NCI-H1417 (cell line): ENCODE results near the gene RIPPLY1.
A peak's percentile ranks its signal among the peaks of the same experiment; 100 is the strongest.
"Not testable (repeated sequence)": the region's sequence is repeated elsewhere in the genome, so short reads cannot be mapped to it uniquely, and the experiment has no call there.

Source experiments
- DNase-seq, 3 experiments: peaks; one replicate each; lab custom pipeline; 2025; lab: John Stamatoyannopoulos, UW

RIPPLY1 gene

DNA sequence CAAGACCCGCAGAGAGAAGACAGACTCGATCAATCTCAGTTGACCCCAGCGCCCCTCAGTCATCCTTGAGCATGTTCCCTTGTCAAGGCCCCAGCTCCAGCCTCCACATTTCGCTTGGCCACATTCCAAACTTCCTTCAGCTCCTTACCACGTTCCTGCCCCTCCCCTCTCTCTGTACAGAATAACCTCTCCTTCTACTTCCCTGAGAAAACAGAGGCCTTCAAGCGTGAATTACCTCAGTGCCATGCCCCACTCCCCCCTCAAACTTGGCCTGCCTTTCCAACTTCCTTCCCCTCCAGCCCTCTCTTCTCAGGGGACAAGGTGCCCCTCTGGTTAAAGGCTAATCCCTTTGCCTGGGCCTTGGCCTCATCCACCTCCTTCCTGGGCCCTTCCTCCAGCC lies 3.2 kb upstream of the RIPPLY1 start:
- no peak for DNase-seq

DNA sequence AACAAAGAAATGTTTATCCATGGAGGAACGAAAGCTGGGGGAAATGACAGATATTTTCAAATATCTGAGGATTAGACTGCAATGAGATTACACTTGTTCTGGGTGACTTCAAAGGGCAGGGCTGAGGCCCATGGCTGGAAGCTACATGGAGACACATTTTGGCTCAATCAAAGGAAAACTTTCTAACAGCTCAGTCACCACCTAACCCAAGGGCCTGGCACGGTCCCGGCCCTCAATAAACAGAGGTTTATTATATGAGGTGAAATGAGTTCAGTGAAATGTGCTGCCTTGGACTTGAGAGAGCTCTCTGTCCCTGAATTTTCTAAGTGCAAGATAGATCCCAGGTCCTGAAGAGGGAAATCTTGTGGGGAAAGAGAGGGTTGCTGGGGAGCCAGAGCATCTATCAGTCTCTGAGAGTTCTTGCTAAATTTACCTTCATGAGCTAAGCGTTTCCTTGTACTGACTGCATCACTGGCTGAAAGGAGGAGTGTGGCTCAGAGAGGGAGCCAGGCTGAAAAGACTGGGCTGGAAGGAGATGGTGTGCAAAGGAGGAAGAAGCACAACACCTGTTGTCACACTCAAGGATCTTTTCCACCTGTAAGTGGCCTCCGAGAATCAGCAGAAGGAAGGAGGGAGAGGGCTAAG lies 2.0 kb upstream of the RIPPLY1 start:
- no peak for DNase-seq

DNA sequence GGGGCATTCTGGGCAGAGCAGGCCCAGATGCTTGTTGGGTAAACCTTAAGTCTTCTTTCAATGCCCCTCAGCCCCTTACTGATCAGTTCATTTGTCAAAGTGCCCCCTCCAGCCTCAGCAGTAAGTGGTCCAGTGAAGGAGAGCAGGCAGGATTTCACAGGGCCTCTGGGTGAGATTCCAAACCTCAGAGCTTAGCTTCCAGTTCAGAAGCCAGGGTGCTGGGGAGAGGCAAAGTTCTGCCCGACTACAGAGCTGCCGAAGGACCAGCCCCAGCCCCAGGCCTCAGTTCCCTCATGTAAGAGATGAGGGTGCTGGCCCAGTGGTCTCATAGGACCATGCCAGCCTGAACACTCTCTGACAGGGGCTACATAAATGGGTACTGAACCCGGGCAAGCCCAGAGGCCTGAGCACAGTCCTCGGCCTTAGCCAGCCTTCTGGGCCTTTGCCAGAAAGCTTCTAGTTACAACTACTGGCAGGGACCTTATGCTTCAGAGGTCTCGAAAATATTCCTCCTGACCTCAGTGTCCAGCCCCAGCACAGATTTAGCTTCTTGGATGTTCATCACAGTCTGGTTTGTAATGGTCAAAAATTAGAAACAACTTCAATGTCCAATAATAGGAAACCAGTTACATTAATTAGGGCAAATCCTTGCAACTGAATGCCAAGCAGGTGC lies 851 bp upstream of the RIPPLY1 start:
- DNase-seq = no peak

DNA sequence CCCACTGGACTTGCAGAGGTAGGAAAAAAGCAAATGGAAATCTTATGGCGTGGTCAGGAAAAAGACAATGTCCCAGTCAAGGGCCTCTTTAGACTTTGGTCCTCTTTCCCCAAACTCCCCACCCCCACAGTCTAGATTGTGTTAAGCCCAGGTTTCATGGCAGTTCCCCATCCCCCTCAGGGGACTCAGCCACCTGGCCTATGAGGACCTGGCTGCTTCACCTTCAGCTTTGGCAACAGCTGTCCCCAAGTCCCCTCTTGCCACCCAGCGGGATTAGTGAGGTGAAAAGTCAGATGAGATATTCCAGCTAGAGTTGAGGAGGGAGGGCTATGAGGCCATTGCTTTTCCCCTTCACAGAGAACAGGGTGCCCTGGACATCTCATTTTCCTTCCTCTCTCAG lies 457 bp downstream of the RIPPLY1 start:
- no peak for DNase-seq

DNA sequence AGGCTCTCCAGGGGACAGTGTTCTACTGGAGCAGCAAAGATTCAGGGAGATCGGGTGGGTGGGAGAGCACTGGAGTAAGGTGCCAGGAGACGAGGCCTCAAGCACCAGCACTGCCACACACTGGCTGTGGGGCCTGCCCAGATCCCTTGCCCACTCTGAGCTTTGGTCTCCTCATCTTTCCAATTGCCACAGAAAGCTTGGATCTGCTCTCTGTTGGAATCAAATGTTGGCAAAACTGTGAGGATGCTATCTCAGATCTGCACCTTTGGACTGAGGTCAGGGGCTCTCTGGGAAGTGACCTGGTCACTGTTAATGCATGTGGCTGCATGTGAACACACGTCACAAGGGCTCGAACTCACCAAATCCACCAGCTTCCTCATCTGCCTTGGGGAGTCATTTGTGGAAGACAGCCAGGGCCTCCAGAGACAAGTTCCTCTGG lies 1.3 kb downstream of the RIPPLY1 start:
- no peak for DNase-seq

DNA sequence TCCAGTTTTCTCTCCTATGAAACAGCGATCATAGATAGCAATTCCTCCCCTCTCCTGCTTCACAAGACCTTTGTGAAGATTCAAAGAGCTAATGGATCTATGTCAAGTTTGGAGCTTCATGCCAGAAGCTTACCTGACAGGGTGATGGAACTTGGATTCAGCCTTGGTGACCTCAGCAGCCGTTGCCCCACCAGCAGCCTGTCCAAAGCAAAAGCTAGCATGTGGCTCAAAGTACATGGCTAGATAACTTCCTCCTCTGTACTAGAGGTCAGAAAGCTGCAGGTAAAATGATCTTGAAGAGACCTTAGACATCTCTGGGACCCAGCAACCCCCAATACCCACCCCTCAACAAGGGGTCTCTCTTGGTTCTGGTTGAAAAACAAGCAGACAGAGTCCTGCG lies 1.8 kb downstream of the RIPPLY1 start:
- no peak for DNase-seq

DNA sequence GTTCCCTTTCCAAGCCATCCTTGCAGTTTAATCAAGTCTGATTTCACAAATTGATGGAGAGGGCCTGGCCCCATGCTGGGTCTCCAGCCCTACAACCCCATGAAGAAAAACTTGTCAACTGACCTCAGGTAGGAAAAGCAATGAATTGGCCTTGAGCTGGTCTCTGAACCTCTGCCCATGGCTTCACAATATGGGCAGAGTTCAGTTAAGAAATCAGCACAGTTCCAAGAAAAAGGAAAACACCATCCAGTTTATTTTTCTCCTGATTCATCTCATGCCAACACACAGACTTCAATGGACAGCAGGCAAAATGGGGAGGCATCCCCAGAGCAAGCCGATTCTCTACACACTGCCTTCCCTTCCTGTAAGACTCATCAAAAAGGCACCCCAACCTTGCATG lies 3.3 kb downstream of the RIPPLY1 start:
- DNase-seq = no peak

DNA sequence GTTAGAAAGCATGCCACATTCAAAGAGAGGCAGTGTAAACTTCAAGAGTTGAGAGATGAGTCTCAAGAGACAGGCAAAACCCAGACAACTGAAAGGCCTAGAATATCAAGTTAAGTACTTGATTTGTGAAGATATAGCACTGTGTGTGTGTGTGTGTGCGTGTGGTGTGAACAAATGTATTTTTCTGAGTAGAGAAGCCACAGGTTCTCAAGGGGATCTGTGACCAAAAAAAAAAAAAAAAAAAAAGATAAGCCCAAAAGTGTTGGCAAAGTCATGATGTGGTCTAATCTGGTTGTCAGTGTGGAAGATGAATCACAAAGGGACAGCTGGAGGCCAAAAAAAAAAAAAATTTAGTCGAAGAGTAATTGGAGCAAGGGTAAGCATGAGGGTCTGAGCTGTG lies 3.9 kb downstream of the RIPPLY1 start:
- no peak for DNase-seq

DNA sequence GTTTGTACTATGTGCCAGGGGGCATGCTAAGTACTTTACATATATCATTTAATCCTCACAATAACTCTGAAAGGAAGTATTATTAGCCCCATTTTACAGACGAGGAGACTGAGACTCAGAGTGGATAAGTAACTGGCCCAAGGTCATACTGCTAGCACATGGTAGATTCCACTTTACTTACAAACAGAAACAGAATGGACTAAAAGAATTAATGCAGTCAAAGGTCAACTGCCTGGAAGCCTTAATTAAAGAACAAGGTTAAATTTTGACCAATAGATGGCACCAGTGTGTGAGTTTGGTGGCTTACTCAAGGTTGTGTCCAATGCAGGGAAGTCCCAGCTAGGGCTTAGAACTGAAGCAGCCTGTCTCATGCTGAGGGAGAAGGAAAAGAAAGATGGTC lies 4.7 kb downstream of the RIPPLY1 start:
- DNase-seq = peak; percentile 26 to 66 (median 38)

DNA sequence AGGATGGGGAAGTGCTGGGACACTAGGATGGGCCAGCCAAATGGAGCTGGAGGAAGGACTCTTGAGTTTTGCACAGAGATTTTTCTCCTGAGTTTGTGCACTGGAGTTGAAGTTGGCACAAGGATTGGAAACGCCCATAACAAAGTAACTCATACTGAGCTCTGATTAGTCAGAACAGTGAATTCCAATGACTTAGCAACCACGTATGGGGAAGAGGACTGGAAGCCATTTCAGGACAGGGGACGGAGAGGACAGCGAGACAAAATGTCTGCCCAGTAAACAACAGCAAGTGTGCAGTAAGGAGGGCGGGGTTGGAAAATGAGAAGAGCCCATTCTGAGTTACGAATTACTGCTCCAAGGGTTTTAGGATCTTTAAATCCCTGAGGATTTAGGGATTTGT lies 5.9 kb downstream of the RIPPLY1 start:
- DNase-seq = no peak

DNA sequence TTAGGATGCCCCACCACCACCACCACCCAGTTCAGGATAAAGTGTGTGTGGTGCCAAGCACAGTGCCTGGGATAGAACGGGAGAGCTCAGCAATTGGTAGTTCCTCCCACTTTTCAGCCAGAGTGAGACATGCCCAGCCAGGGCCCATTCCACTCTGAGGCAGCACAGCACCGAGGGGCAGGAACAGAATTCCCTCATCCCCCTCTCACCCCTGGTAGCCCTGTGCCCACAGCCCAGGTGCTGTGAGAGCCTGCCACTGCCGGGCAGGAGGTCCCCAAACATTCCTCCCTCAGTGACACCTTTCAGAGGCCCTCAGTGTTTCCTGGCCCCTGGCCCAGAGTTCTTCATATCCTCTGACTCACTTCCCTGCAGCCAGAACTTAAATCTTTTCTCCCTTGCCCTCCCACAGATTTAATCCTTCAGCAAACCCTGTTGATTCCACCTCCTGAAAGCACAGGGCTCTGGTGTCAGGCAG lies 8.1 kb downstream of the RIPPLY1 start:
- DNase-seq = no peak

DNA sequence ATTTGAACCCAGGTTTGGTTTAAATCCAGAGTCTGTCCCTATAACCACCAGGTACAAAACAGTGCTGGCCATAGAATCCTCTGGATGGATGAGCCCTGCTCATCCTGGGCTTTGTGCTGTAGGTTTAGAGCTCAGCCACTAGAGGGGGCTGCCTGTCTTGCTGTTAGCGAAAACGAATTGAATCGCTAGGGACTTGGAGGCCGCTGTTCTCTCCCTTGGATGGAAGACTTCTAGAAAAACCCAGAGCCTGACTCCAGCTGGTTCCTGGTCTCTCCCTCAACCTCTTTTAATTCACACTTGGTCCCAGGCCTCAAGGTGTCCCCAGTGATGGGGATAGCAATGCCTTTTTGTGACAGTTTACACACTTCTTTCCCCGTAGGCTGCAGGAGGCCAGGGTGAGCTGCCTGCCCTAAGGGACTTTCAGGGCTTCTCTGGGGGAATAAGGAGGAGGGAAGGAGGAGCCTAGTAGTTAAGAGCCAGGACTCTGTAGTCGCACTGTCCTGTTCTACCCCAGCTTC lies 8.7 kb downstream of the RIPPLY1 start:
- DNase-seq = peak; percentile 40 to 78 (median 67)

DNA sequence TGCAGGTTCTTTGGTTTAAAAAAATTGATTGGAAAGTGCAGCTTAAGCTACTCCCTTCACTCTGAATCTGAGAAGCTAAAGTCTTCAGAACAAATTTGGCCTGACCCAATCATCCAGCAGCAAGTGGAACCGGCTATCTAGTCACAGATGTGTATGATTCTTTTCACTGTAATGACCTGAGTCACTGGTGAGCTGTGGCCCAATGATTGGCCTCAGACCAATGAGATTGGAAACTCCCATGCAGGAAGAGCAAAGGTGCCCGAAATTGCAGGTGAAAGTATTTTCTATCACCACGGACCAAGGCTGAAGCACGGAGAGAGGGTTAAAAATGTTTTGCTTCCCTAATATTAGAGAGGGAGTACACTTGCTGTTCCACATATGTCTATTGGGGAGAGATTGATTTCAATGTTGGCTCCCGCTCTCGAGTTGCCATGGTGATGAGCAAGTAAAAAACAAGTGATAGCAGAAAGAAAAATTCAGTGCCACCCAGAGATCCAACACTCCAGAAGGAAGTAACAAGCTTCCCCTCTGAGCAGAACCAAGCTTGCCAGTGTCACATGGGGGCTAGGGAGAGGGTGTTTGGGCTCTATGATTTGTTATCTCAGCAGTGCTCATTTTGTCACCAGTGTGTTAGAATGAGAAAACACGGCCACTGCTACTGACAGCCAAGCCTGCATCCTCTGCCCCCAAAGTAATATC lies 11.2 kb downstream of the RIPPLY1 start:
- no peak for DNase-seq

DNA sequence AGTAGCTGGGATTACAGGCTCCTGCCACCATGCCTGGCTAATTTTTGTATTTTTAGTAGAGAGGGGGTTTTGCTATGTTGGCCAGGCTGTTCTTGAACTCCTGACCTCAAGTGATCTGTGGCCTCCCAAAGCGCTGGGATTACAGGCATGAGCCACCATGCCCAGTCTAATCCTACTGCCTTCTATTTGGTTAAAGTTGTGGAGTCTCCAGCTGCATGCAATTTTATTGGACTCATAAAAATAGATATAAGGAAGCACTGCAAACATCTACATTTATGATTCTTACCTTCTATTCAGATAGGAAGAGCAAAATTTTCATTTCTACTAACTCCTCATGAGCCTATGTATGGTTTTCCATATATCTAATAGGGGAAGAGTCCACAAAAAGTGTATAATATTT lies 13.7 kb downstream of the RIPPLY1 start:
- no peak for DNase-seq

DNA sequence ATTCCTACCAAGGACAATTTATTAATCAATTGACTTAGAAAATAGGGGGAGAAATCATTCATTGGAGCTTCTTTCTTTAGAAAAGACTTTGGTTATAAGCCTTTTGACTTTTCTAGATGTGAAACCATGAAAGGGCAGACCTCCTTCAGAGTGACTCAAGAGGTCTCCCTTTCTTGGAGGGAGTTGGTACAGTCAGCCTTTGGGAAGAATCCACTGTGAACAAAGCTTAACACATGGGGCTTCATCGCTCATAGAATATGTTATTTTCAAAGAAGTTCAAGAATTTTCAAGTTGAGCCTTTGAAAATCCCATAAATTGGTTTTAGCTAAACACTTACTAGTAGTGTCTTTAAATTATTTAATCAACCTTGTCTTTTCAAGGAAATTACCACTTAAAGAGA lies 28.0 kb downstream of the RIPPLY1 start:
- DNase-seq = no peak

DNA sequence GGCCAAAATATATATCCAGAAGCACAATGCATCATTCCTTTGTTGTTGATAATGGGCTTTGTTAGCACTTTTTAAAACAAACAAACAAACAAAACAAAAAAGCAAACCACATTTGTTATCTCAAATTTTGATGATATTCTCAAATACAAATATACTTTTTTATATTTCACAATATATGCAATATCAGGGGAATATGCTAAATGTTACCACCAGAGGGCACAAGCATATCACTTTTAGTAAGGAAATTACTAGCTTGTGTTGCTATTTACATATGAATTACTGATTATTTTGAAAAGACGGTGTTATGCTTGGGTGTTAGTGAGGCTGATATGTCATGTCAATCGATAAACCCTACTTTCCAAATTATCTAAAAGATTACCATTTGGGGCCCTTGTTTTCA lies 29.1 kb downstream of the RIPPLY1 start:
- DNase-seq = peak; percentile 12 to 65 (median 40)

DNA sequence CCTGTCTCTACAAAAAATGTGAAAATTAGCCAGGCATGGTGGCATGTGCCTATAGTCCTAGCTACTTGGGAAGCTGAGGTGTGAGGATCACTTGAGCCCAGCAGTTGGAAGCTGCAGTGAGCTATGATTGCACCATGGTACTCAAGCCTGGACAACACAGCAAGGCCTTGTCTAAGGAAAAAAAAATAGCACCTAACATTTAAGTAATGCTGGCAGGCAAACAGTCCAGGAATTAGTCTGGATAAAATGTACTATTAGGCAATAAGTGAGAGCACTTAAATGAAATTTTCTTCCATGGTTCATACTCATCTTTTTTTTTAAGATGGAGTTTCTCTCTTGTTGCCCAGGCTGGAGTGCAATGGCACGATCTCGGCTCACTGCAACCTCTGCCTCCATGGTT lies 30.3 kb downstream of the RIPPLY1 start:
- DNase-seq = not testable (repeated sequence)

DNA sequence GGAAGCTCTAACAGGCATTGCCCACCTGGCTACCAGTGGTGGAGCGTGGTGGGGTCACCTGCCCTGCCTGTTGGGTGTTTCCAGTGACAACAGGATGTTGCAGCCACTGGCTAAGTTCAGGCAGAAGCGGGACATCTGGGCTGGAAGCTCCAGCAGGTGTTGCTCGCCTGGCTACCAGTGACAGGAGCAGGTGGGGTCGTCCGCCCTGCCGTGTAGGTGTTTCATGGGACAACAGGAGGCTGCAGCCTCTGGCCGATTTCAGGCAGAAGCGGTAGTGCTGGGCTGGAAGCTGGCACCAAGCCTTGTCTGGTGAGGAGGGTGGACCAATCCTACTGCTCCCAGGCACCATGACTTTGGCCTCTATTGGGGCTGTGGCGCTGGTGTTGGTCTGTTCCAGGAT lies 39.4 kb downstream of the RIPPLY1 start:
- DNase-seq = no peak

DNA sequence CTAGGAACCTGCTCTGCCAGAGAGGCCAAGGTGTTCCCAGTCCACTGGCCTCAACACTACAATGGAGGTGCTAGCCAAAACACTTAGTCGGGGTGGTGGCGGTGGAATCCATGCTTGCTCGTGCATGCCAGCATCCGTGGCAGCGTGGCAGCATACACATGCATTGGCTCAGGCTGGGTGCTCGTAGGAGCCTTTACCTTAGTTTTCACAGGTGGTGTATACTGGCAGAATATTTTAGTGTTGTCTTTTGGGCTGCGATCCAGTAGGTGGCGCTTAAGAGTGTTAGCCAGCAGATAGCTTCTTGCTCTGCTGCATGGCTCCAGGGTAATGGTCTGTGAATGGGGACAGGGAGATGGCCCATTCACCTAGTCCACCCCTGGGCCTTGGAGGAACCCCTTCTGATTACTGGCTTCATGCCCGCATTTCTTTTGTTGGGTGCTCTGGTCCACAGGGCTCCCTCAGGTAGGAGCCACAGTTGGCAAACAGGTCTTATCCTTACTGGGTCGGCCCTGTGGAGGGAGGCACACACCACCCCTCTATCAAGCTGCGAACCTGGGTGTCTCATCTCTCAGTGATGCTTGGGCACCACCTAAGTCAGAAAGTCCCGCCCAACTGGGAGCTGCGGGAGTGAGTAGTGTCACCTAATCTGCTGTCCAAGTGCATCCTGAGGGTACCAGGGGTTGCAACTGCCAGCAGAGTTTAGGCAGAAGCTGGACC lies 40.0 kb downstream of the RIPPLY1 start:
- peak; percentile 6 to 20 (median 16) for DNase-seq
